HG02623 (cell line): ENCODE results near the gene SPACDR.

Experiments used
- ATAC-seq: cut with Tn5 transposase; IDR thresholded peaks from one replicate; pipeline ENCODE4 v1.9.1; 2021; ENCODE audit warnings: moderate library complexity; ENCODE audit not compliant: unreplicated experiment

The SPACDR gene

GRCh38 chr7:100437150-100438100, 26.6 kb downstream of the SPACDR start:
- no peak for ATAC-seq

- peak; percentile 20 for ATAC-seq
Measured at GRCh38 chr7:100435401-100436304, 28.4 kb downstream of the SPACDR start.

GRCh38 chr7:100434297-100435144, 29.5 kb downstream of the SPACDR start:
- ATAC-seq: no peak

- no peak for ATAC-seq
Measured at GRCh38 chr7:100433592-100434296, 30.3 kb downstream of the SPACDR start.

- no peak for ATAC-seq
Measured at GRCh38 chr7:100433276-100433591, 30.8 kb downstream of the SPACDR start.

GRCh38 chr7:100432621-100433275, 31.3 kb downstream of the SPACDR start:
- no peak for ATAC-seq

GRCh38 chr7:100432053-100432452, 32.0 kb downstream of the SPACDR start:
- ATAC-seq: no peak

- ATAC-seq: no peak
Measured at GRCh38 chr7:100431286-100431735, 32.7 kb downstream of the SPACDR start.

GRCh38 chr7:100430493-100431285, 33.4 kb downstream of the SPACDR start:
- ATAC-seq: no peak

GRCh38 chr7:100429637-100430492, 34.2 kb downstream of the SPACDR start, which contains the start of gene MEPCE:
Gene MEPCE, plus strand, starts transcription at chr7:100429831. Its CDS starts 188 bp downstream, at chr7:100430019.
- ATAC-seq: peak; percentile 39

GRCh38 chr7:100428967-100429636, 35.0 kb downstream of the SPACDR start:
- ATAC-seq: peak; percentile 41

- ATAC-seq: peak; percentile 34
Measured at GRCh38 chr7:100428199-100428966, 35.7 kb downstream of the SPACDR start, which contains the start of gene ZCWPW1. Gene ZCWPW1, minus strand, starts transcription at chr7:100428703. Its CDS starts 8,054 bp downstream, at chr7:100420649.

- no peak for ATAC-seq
Measured at GRCh38 chr7:100427762-100428198, 36.3 kb downstream of the SPACDR start.

- ATAC-seq: no peak
Measured at GRCh38 chr7:100426516-100426915, 37.5 kb downstream of the SPACDR start.

GRCh38 chr7:100425347-100425746, 38.7 kb downstream of the SPACDR start:
- no peak for ATAC-seq

GRCh38 chr7:100423315-100423714, 40.7 kb downstream of the SPACDR start:
- no peak for ATAC-seq
